ENCODE data around the gene PIK3CG.

PIK3CG gene

DNA sequence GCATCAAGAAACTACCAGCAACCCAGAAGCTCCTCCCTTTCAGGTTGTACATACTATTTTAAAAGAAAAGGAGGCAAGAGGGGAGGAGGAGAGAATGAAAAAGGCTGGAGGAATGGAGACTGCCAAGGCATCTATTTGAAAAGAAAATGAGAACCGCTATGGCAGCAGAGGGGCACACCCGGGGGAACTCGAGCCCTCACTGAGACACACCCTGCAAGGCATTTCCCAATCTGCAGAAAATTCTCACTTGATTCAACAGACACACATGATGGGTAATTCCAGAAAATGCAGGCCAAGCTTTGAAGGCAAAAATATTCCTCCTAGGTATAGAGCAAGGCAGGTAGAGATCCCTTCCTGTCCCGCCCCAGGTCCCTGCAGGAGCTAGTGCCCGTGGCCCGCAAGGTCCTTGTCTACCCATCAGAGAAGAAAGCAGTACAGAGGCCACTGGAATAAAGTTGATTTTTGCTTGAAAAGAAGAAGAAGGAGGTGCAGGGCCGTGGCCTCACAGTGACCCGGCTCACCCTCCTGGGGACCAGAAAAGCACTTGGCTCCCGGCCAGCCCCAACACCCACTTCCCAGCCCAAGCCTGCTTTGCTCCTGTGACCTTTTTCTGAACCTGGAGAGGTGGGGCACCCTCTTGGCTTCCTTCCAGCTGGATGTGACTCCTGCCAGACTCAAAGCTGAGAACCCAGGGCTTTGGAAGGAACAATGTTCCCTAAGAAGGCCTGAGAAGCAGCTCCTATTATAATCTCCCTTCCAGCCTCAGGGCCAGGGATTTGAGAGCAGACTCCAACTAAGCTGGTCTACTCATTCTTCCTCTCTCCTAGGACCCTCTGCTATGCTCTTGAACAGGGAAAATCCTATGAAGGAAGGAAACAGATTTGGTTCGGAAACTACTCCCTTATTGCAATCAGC lies 6.2 kb upstream of the PIK3CG start:
- DNase-seq (ENCODE audit: low read depth in 2 of 2), result no peak

DNA sequence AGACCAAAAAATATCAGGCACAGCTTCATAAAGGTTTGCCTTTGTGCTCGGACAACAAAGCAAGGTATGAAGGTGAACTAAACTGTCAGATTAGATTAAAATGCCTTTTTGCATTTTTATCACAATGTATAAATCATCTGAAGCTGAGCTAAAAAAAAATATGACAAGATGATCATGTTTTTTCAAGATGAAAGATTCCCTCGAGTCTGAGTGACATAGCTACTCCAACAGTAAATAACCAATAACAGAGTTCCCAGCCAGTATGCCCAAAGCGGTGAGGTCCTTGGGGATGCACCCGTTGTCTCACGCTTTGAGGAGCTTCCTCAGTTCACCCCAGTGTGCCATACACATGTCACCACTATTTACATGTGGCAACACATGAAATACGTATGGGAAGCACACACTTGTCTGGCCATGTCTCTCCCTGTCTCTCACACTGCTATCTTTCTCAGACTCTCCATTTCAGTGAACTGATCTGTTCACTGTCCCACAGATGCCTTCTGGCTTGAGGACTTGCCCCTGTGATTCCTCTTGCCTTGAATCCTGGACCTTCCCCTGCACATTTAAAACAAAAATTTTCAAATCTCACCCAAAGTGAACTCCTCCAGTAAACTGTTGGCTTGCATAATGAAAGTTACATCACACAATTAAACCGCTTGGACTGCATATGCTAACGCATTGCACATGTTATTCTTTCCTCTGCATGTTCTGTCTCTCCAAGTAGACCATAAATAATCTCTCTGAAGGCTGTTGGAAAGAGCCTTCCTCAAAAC lies 2.6 kb upstream of the PIK3CG start:
- no peak for DNase-seq (ENCODE audit: low read depth in 2 of 2)

- no peak for DNase-seq (ENCODE audit: low read depth in 2 of 2)
These were observed 1.6 kb upstream of the PIK3CG start for GRCh38 chr7:106863274-106863997.

DNA sequence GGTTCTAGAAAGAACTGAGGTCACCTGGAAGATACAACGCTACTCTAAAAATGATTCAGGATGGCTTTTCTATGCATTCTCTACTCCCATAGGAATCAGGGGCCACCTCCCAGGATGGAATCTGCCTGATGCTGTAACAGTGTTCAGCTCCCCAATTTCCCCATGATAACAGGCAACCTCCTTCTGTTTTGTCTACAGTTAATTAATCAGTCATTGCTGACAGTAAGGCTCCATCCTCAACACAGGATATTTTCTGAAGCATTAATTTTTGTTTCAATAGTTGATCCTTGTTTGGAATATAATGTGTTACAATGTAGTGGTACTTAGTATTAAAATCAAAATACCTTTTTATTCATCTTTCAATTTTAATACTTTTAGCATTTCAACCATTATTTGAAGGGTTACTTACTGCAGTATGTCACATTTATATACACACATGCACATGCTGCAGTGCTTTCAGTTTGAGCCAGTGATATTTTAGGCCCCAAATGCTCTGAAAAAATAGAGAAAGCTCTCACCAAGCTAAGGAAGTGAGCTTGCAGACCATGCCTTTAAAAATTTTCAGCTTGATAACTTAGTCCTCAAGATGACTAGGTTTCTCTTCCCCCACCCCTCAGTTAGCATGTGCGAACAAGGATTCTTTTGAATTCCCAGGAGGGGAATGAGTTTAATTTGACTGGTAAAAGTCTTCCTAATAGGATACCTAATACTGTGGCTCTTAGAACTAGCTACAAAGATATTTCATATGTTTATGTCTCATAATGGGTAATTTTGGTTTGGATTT lies 592 bp upstream of the PIK3CG start:
- no peak for DNase-seq (ENCODE audit: low read depth in 2 of 2)

DNA sequence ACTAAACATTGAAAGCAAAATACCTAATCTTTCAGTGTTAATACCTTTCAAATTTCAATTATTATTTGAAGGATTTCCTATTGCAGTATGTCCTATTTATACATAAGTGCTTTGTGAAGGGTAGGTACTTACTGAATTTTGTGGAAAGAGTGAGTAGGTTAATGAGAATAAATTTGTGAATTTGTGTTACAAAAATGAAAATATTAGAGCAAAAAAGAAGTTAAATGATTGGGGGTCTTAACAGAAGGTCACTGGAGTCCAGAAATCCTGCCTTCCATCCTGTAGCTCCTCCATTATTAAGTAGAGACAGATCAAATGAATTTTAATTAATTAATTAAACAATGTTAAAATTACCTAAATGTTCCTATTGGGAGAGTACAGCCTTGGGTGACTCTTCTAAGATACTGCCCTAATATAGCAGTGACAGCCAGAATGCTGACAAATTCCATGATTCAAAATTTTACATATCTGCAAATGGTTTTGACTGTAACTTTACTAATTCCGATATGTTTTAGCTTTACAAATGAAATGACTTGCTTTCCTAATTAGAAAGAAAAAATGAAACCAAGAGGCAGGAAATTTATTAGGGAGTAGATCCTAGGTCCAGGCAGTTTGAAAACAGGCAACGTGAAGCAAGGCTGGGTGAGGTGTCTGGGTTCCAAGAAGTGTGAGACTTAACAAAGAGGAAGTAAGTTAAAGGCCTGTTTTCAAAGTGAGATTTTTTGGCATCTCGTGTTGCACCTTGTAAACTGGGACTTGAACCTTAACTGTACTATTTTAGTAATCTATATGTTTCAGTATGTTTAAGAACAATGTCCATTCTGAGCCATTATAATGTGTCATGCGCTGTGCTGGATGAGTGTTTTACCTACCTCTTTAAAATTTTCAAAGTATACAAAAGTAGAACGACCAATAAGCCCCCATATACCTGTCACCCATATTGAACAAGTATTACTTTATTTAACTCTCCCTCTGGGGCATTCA lies 1.5 kb downstream of the PIK3CG start:
- DNase-seq (ENCODE audit: low read depth in 2 of 2), result no peak

DNA sequence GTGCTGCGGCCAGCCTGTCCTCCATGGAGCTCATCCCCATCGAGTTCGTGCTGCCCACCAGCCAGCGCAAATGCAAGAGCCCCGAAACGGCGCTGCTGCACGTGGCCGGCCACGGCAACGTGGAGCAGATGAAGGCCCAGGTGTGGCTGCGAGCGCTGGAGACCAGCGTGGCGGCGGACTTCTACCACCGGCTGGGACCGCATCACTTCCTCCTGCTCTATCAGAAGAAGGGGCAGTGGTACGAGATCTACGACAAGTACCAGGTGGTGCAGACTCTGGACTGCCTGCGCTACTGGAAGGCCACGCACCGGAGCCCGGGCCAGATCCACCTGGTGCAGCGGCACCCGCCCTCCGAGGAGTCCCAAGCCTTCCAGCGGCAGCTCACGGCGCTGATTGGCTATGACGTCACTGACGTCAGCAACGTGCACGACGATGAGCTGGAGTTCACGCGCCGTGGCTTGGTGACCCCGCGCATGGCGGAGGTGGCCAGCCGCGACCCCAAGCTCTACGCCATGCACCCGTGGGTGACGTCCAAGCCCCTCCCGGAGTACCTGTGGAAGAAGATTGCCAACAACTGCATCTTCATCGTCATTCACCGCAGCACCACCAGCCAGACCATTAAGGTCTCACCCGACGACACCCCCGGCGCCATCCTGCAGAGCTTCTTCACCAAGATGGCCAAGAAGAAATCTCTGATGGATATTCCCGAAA lies 2.7 kb downstream of the PIK3CG start:
- DNase-seq (ENCODE audit: low read depth in 2 of 2), result no peak

- DNase-seq (ENCODE audit: low read depth in 2 of 2), result no peak
These were observed 3.3 kb downstream of the PIK3CG start for GRCh38 chr7:106868364-106868763.

DNA sequence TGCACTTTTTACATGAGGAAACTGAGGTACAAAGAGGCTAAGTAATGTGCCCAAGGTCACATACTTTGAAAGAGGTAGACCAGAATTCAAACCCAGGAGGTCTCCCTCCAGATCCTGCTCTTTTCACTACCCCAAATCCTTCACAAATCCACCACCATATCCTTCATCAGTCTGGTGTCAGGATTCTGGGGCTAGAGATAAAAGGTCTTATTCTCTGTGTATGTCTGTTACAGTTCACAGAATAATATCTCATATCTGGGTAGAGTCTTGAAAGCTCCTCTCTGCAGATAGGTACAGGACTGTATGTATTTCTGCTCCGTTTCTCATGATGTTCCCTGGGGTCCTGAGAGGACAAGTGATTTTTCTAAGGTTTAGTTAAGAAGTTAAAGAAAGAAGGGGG lies 4.9 kb downstream of the PIK3CG start:
- no peak for DNase-seq (ENCODE audit: low read depth in 2 of 2)

DNA sequence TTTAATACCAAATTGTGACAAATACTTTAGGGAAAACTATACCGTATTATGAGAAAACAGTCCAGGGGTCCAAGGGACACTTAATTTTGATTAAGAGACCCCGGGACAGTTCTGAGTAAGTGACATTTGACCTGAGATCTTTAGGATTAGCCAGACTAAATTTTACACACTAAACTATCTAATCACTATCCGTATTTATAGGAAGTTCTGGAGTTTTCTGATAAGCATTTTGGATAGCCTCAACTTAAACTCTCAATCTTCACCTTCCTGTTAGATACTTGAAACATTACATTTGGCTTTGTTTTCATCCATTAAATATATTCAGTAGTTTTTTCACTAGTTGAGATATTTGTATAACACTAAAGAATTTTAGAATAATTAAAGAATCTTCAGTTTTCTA lies 5.4 kb downstream of the PIK3CG start:
- DNase-seq (ENCODE audit: low read depth in 2 of 2), result no peak

DNA sequence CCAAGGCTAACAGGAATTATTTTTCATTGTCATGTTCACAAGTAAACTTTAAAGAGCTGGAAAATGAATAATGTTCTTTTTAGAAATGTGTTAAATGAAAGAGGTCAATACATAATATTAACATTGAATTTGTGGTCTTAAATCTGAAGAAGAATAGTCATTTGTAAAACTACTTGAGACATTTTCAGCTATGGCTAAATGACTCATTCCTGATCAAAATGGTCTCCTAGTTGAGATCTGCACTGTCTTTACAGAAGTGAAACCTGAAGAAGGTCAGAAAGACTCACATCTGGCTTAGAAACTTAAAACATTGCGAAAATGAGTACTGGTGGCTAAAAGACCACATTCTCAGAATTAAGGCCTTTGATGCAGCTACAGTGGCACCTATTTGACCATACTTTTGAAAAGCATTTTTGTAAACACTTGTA lies 5.9 kb downstream of the PIK3CG start:
- DNase-seq (ENCODE audit: low read depth in 2 of 2), result no peak

GRCh38 chr7:106871793-106872571 lies 6.9 kb downstream of the PIK3CG start:
- no peak for DNase-seq (ENCODE audit: low read depth in 2 of 2)

GRCh38 chr7:106872763-106873162 lies 7.7 kb downstream of the PIK3CG start:
- no peak for DNase-seq (ENCODE audit: low read depth in 2 of 2)

GRCh38 chr7:106874076-106874475 lies 9.0 kb downstream of the PIK3CG start:
- DNase-seq (ENCODE audit: low read depth in 2 of 2), result no peak

GRCh38 chr7:106875508-106875907 lies 10.4 kb downstream of the PIK3CG start:
- DNase-seq (ENCODE audit: low read depth in 2 of 2), result no peak

DNA sequence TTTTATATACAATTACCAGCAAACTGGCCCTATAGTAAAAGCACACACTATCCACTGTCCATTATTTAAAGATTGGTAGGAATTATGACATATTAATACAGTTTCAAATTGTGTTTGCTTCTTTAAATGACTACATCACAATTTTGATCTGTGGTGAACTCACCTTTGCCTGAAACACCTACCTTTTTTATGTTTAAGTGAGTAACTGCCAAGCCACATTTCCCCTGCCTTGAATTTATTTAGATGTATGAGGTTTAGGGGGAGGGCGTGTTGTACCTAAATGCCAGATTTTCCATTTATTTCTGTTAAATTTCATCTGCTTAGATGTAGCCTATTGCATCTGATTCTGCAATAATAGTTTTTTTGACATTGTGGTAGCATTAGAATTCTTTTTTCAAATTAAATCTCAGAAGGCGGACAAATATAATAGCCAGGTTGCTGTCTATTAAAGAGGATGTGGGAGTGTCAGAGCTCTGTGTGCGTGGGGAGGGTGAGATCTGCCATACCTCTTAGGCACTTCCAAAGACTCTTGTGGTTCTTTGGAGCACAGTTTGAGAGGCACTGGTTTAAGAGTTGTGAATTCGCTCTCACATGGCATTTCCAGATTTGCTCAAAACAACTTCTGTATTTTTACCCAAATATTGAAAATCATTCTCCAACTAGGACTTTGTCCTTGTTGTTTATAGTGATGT lies 13.8 kb downstream of the PIK3CG start:
- DNase-seq (ENCODE audit: low read depth in 2 of 2), result no peak

DNA sequence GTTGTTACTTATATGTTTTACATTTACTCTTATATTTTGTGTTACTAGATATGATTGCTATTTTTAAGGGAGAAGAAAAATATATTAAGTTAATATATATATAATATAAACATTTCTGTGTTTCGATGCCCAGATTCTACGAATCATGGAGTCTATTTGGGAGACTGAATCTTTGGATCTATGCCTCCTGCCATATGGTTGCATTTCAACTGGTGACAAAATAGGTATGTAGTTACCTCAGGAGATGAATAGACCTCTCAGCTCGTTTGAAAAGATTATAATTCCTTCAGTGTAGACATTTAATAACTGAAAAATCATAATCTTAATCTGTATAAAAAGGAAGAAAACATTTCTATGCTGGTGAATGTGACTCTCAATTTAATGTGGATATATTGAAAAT lies 16.9 kb downstream of the PIK3CG start:
- no peak for DNase-seq (ENCODE audit: low read depth in 2 of 2)

DNA sequence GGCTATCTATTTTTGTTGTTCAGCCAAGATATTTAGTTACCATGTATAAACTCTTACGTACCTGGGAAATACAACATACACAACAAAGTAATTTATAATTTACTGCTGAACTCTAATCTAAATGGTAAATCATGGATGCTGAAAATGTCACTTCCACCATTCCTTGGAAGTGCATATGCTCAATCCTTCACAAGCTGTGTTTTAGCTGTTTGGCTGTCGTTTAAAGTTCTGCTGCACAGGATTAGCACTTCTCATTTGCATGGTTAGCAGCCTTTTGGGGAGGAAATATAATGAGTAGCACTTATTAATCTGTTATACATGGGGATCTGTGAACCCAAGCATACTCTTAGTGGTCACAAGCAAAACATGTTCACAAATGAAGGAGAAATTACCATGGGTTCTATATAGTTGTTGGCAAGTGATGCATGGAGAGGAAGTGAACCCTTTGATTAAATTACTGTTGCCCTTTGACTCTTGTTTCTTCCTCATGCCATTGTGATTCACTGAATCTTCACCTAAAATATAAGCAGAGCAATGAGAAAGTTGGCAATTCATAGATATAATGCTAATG lies 18.5 kb downstream of the PIK3CG start:
- no peak for DNase-seq (ENCODE audit: low read depth in 2 of 2)

DNA sequence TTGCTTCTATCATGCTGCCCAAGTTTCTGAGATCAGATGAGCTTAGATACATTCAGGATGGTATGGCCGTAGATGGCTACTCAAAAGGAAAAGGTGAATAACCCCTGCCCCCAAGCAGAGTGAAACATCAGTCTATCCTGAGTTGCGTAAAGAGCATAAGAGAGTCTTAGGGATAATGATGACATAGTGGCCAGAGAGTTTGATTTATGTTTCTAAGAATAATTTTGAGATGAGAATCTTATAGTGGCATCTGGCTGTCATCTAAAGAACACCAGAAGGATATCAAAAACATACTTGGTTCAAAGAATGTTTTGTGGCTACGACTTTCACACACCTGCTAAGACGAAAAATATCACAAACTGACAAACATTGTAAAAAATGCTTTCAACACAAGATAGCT lies 20.6 kb downstream of the PIK3CG start:
- no peak for DNase-seq (ENCODE audit: low read depth in 2 of 2)
